K562 (cell line): ENCODE results near the gene DPP4. TPM values are rescaled to one million over a fixed set of nuclear protein-coding genes. Genes with fewer than 3 reads are reported as not detected.

Source experiments
- ATAC-seq: fragments of 200-7000 bp; cut with Tn5 transposase; 3 replicates; pipeline ENCODE4 v1.9.1; 2020; ENCODE audit warnings: moderate library complexity
- BruUV-seq: library from RNA; stranded (reverse); fragments of 400-500 nt; replicated peaks from 2 replicates; lab custom pipeline; 2021; lab: Mats Ljungman, UMichigan
- CTCF ChIA-PET: fragments of 300-600 bp; formaldehyde crosslinking; extraction: SDS; loops from one replicate; lab custom pipeline; 2021; ENCODE audit warnings: low intra/inter-chr PET ratio; lab: Yijun Ruan, JAX
- POLR2A ChIA-PET: fragments of 300-600, 350-650 bp; sonication (Branson Sonifier 250); formaldehyde crosslinking; extraction: SDS; loops from one replicate; lab custom pipeline; 2021; ENCODE audit warnings: antibody characterized with exemption, inconsistent platforms; lab: Yijun Ruan, JAX
- DNase-seq, 4 experiments: peaks; one replicate each; pipeline versions ENCODE4 v3.0.0 to v3.0.0-alpha.2; 2011 to 2018; ENCODE audit warnings: low spot score in 3 of 4, mixed read lengths in 3 of 4; ENCODE audit errors: extremely low read depth in 1 of 4
- FAIRE-seq: peaks from 2 replicates; lab custom pipeline; 2011; peaks lifted over from hg19 to GRCh38; lab: Jason Lieb, UNC
- H2AFZ ChIP-seq: 2 replicates; pipeline ENCODE4 v1.6.0; 2011; ENCODE audit warnings: low read depth, low read length, control low read depth, inconsistent platforms
- H3K27ac ChIP-seq: fragments of 200-600 bp; 3 replicates; pipeline ENCODE4 v1.8.0; 2011; ENCODE audit warnings: low read depth, mild to moderate bottlenecking, control low read depth, inconsistent platforms, low read length, moderate library complexity, mixed read lengths; ENCODE audit errors: extremely low read depth
- H3K27me3 ChIP-seq, 2 experiments: fragments of 300-600 bp in 1 of 2; 2 replicates in 1 of 2; 3 replicates in 1 of 2; pipeline versions ENCODE4 v1.6.0 to v1.8.0; 2011; ENCODE audit warnings: inconsistent platforms in 2 of 2, low read length in 2 of 2, mild to moderate bottlenecking in 1 of 2, mixed read lengths in 1 of 2, moderate library complexity in 1 of 2; ENCODE audit not compliant: control insufficient read depth in 2 of 2, insufficient read depth in 2 of 2
- H3K36me3 ChIP-seq: fragments of 300-600 bp; 3 replicates; pipeline ENCODE4 v1.8.0; 2011; ENCODE audit warnings: mild to moderate bottlenecking, low read length, inconsistent platforms; ENCODE audit not compliant: control insufficient read depth, insufficient read depth
- H3K4me1 ChIP-seq, 2 experiments: fragments of 200-600 bp in 1 of 2; replicated peaks in 1 of 2; 2 replicates in 1 of 2; 3 replicates in 1 of 2; pipeline versions ENCODE4 v1.5.1 to v1.8.0; 2011; ENCODE audit warnings: inconsistent platforms in 2 of 2, low read length in 2 of 2, mild to moderate bottlenecking in 1 of 2, mixed read lengths in 1 of 2, moderate library complexity in 1 of 2; ENCODE audit not compliant: control insufficient read depth in 2 of 2, insufficient read depth in 2 of 2
- H3K4me2 ChIP-seq: 2 replicates; pipeline ENCODE4 v1.6.1; 2011; ENCODE audit warnings: low read length, control low read depth, inconsistent platforms, mixed read lengths; ENCODE audit not compliant: insufficient read depth
- H3K4me3 ChIP-seq: fragments of 200-600 bp; sonication (generic), shearing (Covaris generic); 2 replicates; pipeline ENCODE4 v1.5.1; 2016; ENCODE audit warnings: control low read depth, inconsistent platforms
- H3K79me2 ChIP-seq: fragments of 200-600 bp; 3 replicates; pipeline ENCODE4 v1.8.0; 2011; ENCODE audit warnings: low read length, inconsistent platforms; ENCODE audit not compliant: control insufficient read depth, insufficient read depth
- H3K9ac ChIP-seq, 2 experiments: 2 replicates each; pipeline versions ENCODE4 v1.6.0 to v1.6.1; 2011; ENCODE audit warnings: low read depth in 2 of 2, low read length in 2 of 2, control low read depth in 1 of 2, inconsistent platforms in 1 of 2, mild to moderate bottlenecking in 1 of 2, mixed read lengths in 1 of 2; ENCODE audit not compliant: insufficient read depth in 1 of 2
- H3K9me1 ChIP-seq: one replicate; pipeline ENCODE4 v1.6.0; 2011; ENCODE audit warnings: inconsistent platforms, mild to moderate bottlenecking, low read length, moderate library complexity; ENCODE audit not compliant: control insufficient read depth, insufficient read depth
- H3K9me3 ChIP-seq: replicated peaks from 2 replicates; pipeline ENCODE4 v1.5.1; 2011; ENCODE audit warnings: low read depth, low read length, inconsistent platforms; ENCODE audit not compliant: control insufficient read depth, insufficient read depth
- H4K20me1 ChIP-seq: replicated peaks from 2 replicates; pipeline ENCODE4 v1.6.1; 2011; ENCODE audit warnings: low read length, inconsistent platforms, mixed read lengths; ENCODE audit not compliant: control insufficient read depth, insufficient read depth
- BRF1 ChIP-seq: IDR thresholded peaks from 3 replicates; pipeline ENCODE4 v1.6.1; 2011; ENCODE audit warnings: borderline replicate concordance, mild to moderate bottlenecking; ENCODE audit not compliant: insufficient read length; ENCODE audit errors: extremely low read depth
- CCAR2 ChIP-seq: fragments of 200-400 bp; formaldehyde crosslinking; IDR thresholded peaks from 2 replicates; pipeline ENCODE4 v1.6.1; 2017; ENCODE audit warnings: mild to moderate bottlenecking, low read depth, low read length
- CUX1 ChIP-seq: fragments of 200-800 bp; sonication (Bioruptor generic); IDR thresholded peaks from 2 replicates; pipeline ENCODE4 v1.6.1; 2016; ENCODE audit warnings: missing genetic modification characterization, missing compliant biosample characterization
- KAT7 ChIP-seq: sonication (generic); formaldehyde crosslinking; IDR thresholded peaks from 2 replicates; pipeline ENCODE4 v1.8.0; 2022; ENCODE audit warnings: missing genetic modification reagents, mild to moderate bottlenecking, borderline replicate concordance
- NCOA6 ChIP-seq: fragments of 450-650 bp; IDR thresholded peaks from 2 replicates; pipeline ENCODE4 v1.6.1; 2017; ENCODE audit warnings: mild to moderate bottlenecking
- NFIC ChIP-seq: fragments of 450-650 bp; IDR thresholded peaks from 2 replicates; pipeline ENCODE4 v1.6.1; 2017; ENCODE audit warnings: mild to moderate bottlenecking, inconsistent platforms
- SAFB2 ChIP-seq: fragments of 200-400 bp; formaldehyde crosslinking; IDR thresholded peaks from 2 replicates; pipeline ENCODE4 v1.6.1; 2018; ENCODE audit warnings: borderline replicate concordance, low read length, low read depth, moderate library complexity; ENCODE audit not compliant: severe bottlenecking
- SIN3B ChIP-seq: fragments of 450-650 bp; IDR thresholded peaks from 2 replicates; pipeline ENCODE4 v1.6.1; 2017; ENCODE audit warnings: low read depth, mild to moderate bottlenecking, moderate library complexity
- SRSF3 ChIP-seq: fragments of 200-400 bp; formaldehyde crosslinking; IDR thresholded peaks from 2 replicates; pipeline ENCODE4 v1.6.1; 2016; ENCODE audit warnings: mild to moderate bottlenecking, low read length, moderate library complexity; ENCODE audit not compliant: insufficient read depth
- ZNF121 ChIP-seq: sonication (generic); formaldehyde crosslinking; conservative IDR thresholded peaks from 2 replicates; pipeline ENCODE4 v1.8.0; 2022; ENCODE audit warnings: missing genetic modification reagents
- ZNF41 ChIP-seq: fragments of 250-450 bp; sonication (Bioruptor Pico); conservative IDR thresholded peaks from 2 replicates; pipeline ENCODE4 v1.4.0; 2020; ENCODE audit warnings: mild to moderate bottlenecking
- ZNF518B ChIP-seq: fragments of 250-450 bp; sonication (Bioruptor Pico); IDR thresholded peaks from 2 replicates; pipeline ENCODE4 v1.5.0; 2021; ENCODE audit warnings: mild to moderate bottlenecking, moderate library complexity
- ZNF561 ChIP-seq: fragments of 450-650 bp; formaldehyde crosslinking; conservative IDR thresholded peaks from 2 replicates; pipeline ENCODE4 v1.4.0; 2020; ENCODE audit warnings: mild to moderate bottlenecking, moderate library complexity
- ZNF76 ChIP-seq: fragments of 250-450 bp; sonication (Bioruptor Pico); IDR thresholded peaks from 2 replicates; pipeline ENCODE4 v1.4.0; 2020; ENCODE audit warnings: mild to moderate bottlenecking, moderate library complexity, borderline replicate concordance
- WGBS: fragments of 100-300 bp; shearing (Covaris generic); methylation state at CpG from one replicate; pipeline ENCODE4 v1.1.6; 2016; ENCODE audit warnings: low coverage, mixed read lengths; ENCODE audit not compliant: insufficient coverage; ENCODE audit errors: missing lambda C conversion rate; 5-methylcytosine and 5-hydroxymethylcytosine counted together
- in situ Hi-C: fragments of 300-500 bp; cut with MboI; formaldehyde crosslinking; loops from 4 replicates; pipeline ENCODE4 v1.15.0; 2018; ENCODE audit warnings: inconsistent platforms, mixed read lengths
- intact Hi-C: fragments of 100-400 bp; cut with micrococcal nuclease; formaldehyde crosslinking; loops from 2 replicates; pipeline ENCODE4 v1.14.2; 2022
- polyA plus RNA-seq, 8 experiments: library from polyadenylated mRNA; depleted of rRNA in 4 of 8; stranded (reverse) in 5 of 8; unstranded in 3 of 8; fragments of >200 nt; fragmentation: Nextera tagmentation in 2 of 8; fragmentation: Illumina TruSeq in 1 of 8; extraction: Ambion mirVana in 2 of 8; extraction: Trizol in 1 of 8; gene quantifications; 2 replicates each; pipeline versions ENCODE4 v1.2.1 to v1.2.3, GENCODE V29; 2011 to 2014; ENCODE audit warnings: inconsistent platforms in 1 of 8, missing spikeins in 1 of 8
- total RNA-seq, 7 experiments: library from RNA; depleted of rRNA in 6 of 7; stranded (reverse); fragments of >200 nt in 6 of 7; fragmentation: Illumina TruSeq in 2 of 7; extraction: Trizol in 2 of 7; gene quantifications; 2 replicates each; pipeline versions ENCODE4 v1.2.1 to v1.2.3, GENCODE V29; 2011 to 2021; ENCODE audit warnings: low replicate concordance in 1 of 7

DPP4 gene
- total and polyA plus RNA-seq, 9 of the 15 experiments (the other 6 are each of a cell fraction or from before 2014, with no cell fraction given) = 0.11 TPM; not detected in 8

- TF ChIP-seq ZNF518B (CRISPR knock-in tag) = no peak
- no peak for TF ChIP-seq ZNF121 (CRISPR knock-in tag)
Measured at GRCh38 chr2:162090109-162090508, 16.1 kb upstream of the DPP4 start (continued).

- no peak overlapping the region for H3K4me3 ChIP-seq
- H3K27me3 ChIP-seq = no peaks in the 10 kb centered on the region
- FAIRE-seq (no peak), ATAC-seq (no peak), DNase-seq (no peak)
- no peaks in the 10 kb centered on the region for H3K4me1 ChIP-seq
- CTCF ChIA-PET = no interaction called here
- no peaks in the 10 kb centered on the region for H3K79me2 ChIP-seq
- no peaks in the 10 kb centered on the region for H4K20me1 ChIP-seq
- H3K27ac ChIP-seq = no peak overlapping the region
- 5% methylated on average over 2 of the region's 2 CpGs for WGBS
- POLR2A ChIA-PET = no interaction called here
- H2AFZ ChIP-seq = no peak overlapping the region
- H3K9me1 ChIP-seq = no peaks in the 10 kb centered on the region
- H3K9ac ChIP-seq = no peak overlapping the region
- no peak overlapping the region for H3K4me2 ChIP-seq
- BruUV-seq = no TSS peak
- H3K9me3 ChIP-seq = no peaks in the 10 kb centered on the region; the same call in 1 of the 2 replicates
- in situ Hi-C loops = no loop called here
- H3K36me3 ChIP-seq = no peaks in the 10 kb centered on the region
- intact Hi-C loops = no loop called here
- TF ChIP-seq BRF1 = no peak
- no peak for TF ChIP-seq NCOA6
- TF ChIP-seq ZNF41 (CRISPR knock-in tag) = no peak
- TF ChIP-seq SRSF3 = no peak
- TF ChIP-seq ZNF76 = no peak
- TF ChIP-seq CUX1 (CRISPR knock-in tag) = no peak
- no peak for TF ChIP-seq SAFB2
- no peak for TF ChIP-seq ZNF561
- no peak for TF ChIP-seq CCAR2
- no peak for TF ChIP-seq NFIC
- no peak for TF ChIP-seq KAT7 (CRISPR knock-in tag)
- no peak for TF ChIP-seq SIN3B
Measured at GRCh38 chr2:162086904-162087303, 12.9 kb upstream of the DPP4 start.
